ENCODE data around the gene SGF29.
"Not testable (repeated sequence)": the region's sequence is repeated elsewhere in the genome, so short reads cannot be mapped to it uniquely, and the experiment has no call there.

SGF29 gene

GRCh38 chr16:28637765-28638164 is 84.0 kb downstream of the SGF29 start, which contains the start of gene NPIPB8:
Gene NPIPB8, plus strand, starts transcription at chr16:28638065. Its CDS starts 296 bp downstream, at chr16:28638361.
- in situ Hi-C loops (cut with MboI; ENCODE audit: low sequenced_read_pairs) = not testable (repeated sequence)

DNA sequence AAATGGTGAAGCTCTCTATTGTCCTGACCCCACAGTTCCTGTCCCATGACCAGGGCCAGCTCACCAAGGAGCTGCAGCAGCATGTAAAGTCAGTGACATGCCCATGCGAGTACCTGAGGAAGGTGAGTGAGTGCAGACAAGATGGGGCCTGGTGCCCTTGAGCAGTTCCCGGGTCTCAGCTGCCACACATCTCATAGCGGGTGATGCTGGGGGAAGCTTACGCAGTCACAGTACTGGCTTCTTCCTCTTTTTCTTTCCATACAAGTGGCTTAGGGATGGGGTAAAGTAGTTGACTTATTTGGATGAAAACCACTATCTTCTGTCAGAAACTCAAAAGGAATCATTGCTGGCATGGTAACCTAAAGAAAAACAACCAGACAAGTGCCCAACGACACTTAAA is 84.6 kb downstream of the SGF29 start:
- in situ Hi-C loops (cut with MboI; ENCODE audit: low sequenced_read_pairs) = not testable (repeated sequence)

- in situ Hi-C loops (cut with MboI; ENCODE audit: low sequenced_read_pairs) = not testable (repeated sequence)
Measured at GRCh38 chr16:28639959-28640358, 86.2 kb downstream of the SGF29 start.

Data from HL-60/S4 treated with retinoic acid at 250 ng/mL for 4 days and 3 days (cell line).